HG03066 (cell line): Measurements from ENCODE around the gene CCR9.
"Not testable (repeated sequence)": the region's sequence is repeated elsewhere in the genome, so short reads cannot be mapped to it uniquely, and the experiment has no call there.

Experiments used
- ATAC-seq: cut with Tn5 transposase; IDR thresholded peaks from one replicate; pipeline ENCODE4 v1.9.1; 2021; ENCODE audit warnings: low read depth; ENCODE audit not compliant: unreplicated experiment

The CCR9 gene, protein sequence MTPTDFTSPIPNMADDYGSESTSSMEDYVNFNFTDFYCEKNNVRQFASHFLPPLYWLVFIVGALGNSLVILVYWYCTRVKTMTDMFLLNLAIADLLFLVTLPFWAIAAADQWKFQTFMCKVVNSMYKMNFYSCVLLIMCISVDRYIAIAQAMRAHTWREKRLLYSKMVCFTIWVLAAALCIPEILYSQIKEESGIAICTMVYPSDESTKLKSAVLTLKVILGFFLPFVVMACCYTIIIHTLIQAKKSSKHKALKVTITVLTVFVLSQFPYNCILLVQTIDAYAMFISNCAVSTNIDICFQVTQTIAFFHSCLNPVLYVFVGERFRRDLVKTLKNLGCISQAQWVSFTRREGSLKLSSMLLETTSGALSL

GRCh38 chr3:45885979-45886705 is at the start of gene CCR9:
Gene CCR9 (plus strand): TSS chr3:45886543. CDS start chr3:45894934, 8,391 bp downstream.
- ATAC-seq = no peak

GRCh38 chr3:45838466-45838865 is 47.9 kb upstream of the CCR9 start:
- ATAC-seq = no peak

DNA sequence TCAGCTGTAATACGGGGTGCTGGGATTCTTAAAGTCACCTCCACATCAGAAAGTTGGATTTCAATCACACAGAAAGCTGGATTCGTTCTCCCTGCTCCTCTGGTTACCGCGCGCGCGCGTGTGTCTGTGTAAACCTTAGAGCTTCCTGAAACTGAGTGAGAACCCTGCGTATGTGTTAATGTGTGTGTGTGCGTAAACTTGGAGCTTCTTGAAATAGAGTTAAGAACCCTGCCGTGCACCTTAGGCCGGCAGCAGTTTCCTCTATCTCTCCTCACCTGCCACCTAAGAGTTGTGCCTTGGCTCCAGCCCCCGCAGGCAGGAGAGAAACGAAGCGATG is 45.0 kb upstream of the CCR9 start:
- ATAC-seq = peak; percentile 19

DNA sequence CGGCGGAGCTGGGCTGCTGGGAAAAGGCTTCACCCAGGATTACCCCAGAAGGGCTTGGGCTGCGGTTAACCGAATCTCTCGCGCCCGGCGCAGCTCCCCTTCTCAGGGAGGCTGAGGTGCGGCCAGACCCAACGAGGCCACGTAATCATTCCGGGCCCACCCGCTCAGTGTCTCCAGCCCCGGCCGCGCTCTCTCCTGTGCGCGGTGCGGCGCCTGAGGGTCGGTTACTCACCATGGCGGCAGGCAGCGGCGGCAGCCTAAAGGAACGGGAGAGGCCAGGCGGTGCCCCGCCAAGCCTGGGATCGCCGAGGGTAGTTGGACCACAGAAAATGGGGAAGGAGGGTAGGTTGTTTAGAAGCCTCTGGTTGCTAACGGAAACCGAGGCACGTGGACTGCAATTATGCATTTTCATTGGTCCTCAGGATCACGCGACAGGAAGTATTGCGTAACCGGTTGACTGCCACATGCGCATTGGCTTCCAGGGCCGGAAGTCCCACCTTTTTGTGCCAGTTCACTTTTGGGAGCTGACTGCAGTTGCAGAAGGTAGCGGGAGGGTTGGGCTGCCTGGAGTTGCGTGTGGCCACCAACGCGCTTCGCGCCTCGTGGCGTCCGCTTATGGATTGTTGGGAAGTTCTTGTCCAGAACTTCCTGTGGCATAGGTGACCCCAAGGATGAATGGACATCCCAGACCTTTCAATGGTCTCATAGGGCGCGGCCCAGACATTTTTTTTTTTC is 44.4 kb upstream of the CCR9 start, which contains the start of gene LZTFL1:
Gene LZTFL1 (minus strand): TSS at position 363 of the 735 bp plus-strand sequence. CDS start 128 bp downstream, at position 235.
- peak; percentile 90 for ATAC-seq

DNA sequence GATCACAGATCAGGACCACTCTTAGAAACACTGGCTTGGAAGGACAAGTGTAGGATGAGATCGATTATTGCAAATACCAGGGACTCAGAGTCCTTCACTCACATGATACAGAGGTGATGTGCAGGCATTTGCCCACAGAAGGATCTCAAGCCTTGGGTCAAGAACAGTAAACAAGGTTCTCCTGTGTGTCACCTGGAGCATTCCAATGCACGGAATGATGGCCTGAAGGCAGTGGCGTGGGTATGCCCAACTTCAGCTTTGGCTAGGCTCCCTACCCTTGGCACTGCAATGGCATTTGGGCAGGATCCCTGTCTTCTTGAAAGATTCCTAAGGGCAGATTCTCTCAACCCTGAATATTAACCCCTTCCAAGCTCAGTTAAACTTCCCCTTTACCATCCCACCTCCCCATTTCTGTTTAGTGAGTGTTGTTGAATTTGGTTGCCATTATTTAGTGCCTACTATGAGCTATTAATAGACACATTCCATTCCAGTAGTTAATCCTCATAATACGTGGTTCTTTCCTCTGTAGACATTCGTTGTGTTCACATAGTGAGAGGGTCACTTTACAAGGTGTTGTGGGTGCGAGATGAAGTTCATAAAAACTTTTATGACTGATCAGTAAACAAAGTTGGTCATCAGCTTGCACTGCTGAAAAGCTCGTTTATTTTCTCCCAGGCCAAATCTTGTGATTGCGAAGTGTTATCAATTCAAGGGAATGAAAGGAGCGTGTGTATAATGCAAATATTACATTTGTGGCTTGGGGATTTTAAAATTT is 43.3 kb upstream of the CCR9 start:
- no peak for ATAC-seq

- no peak for ATAC-seq
Observed at GRCh38 chr3:45844616-45845015, 41.7 kb upstream of the CCR9 start.

GRCh38 chr3:45848392-45848791 is 38.0 kb upstream of the CCR9 start:
- ATAC-seq = no peak

DNA sequence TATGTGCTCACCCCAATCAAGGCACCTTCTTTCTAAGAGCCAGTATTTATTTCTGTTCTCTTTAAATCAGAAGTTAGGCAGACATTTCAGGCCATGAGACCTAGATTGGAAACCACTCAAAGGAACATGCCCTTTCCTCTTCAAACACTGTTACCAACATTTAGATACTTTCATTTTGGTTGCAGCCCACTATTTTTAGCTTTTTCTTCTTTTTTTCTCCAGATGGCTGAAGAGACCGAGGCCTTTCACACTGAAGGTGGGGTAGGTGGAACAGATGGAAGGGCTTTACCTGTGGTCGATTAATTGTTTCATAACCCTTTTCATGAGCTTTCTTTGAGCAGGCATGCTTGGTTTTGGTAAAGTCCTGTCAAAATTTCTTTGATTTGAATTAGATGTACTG is 33.5 kb upstream of the CCR9 start:
- no peak for ATAC-seq

DNA sequence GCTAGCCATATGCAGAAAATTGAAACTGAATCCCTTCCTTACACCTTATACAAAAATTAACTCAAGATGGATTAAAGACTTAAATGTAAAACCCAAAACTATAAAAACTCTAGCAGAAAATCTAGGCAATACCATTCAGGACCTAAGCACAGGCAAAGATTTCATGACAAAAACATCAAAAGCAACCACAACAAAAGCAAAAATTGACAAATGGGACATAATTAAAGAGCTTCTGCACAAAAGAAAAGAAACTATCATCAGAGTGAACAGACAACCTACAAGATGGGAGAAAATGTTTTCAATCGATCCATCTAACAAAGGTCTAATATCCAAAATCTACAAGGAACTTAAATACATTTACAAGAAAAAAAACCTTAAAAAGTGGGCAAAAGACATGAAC is 30.0 kb upstream of the CCR9 start:
- ATAC-seq = not testable (repeated sequence)

- ATAC-seq = not testable (repeated sequence)
Observed at GRCh38 chr3:45857024-45857423, 29.3 kb upstream of the CCR9 start.

DNA sequence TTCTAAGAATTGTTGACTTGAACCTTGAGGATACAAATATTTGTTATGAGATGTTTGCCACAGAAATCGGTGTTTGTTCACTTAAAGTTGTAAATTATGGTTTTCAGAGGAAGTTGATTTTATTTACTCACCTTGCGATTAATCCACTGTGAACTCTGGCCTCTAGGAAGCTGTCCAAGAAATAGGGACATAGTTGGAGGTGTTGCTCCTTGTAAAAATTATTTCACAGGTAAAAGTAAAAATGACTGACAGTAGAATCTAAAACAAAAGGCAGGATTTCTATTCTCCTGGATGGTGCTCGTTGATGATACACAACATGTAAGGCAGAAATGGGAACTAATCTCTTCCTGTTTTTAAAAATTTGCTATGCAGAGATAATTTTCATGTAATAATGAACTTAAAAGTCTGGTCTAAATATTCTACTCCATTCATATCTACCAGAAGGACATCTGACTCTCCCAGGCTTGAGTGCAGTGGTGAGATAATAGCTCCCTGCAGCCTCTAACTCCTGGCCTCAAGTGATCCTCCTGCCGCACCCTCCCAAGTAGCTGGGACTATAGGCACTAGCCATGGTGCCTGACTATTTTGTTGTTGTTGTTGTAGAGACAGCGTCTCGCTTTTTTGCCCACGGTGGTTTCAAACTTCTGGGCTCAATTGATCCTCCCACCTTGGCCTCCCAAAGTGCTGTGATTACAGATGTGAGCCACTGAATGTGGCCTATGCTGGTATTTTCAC is 27.4 kb upstream of the CCR9 start:
- no peak for ATAC-seq

DNA sequence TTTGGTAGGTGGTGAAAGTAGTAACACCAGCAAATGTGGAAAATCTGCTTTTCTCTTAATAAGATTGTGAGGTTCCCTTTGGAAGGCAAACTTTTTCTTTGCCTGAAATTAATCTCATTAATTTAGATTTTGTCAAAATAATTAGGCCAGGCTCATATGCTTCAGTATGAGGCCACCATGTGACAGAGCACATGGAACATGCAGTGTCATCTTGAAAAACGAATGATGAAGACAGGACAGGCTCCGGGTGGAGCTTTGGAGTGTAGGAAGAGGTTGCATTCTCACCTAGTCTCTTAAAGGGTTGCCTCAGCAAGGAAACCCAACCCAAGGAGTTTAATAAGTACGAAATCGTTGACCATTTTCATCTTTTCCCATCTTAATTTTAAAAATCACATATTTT is 25.9 kb upstream of the CCR9 start:
- no peak for ATAC-seq

GRCh38 chr3:45861043-45861719 is 25.2 kb upstream of the CCR9 start:
- ATAC-seq = no peak

DNA sequence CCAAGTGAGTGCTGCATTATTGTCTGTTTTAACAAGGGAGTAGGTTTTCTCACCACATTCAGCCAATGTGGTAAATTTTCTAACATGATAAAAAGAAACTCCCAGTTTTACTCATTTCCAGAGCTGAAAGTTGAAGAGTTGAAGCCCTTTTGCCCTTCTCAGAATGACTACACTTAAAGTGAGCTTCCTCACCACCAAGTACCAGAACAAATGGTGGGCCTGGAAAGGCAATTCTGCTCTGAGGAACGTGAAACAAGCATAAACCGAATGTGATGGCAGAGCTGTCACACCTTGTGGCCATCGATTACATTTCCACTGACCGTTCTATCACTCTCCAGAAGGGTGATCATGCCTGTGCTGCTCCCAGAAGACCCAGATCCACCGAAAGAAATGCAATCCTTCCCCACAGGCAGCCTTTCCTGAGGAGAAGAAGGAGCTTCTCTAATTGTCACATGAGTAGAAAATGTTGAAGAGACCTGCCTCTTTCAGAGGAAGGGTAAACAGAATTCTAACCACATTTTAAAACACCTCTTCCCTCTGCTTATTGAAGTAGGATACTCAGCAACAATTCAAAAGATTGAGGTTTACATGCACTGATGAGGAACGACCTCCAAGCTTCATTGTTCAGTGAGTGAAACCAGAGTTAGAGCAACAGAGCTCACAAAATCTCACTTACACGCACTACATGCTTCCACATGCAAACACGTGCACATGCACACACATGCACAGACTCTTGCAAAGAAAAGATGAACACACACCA is 21.4 kb upstream of the CCR9 start:
- ATAC-seq = peak; percentile 81

GRCh38 chr3:45865563-45865962 is 20.8 kb upstream of the CCR9 start:
- ATAC-seq = no peak

DNA sequence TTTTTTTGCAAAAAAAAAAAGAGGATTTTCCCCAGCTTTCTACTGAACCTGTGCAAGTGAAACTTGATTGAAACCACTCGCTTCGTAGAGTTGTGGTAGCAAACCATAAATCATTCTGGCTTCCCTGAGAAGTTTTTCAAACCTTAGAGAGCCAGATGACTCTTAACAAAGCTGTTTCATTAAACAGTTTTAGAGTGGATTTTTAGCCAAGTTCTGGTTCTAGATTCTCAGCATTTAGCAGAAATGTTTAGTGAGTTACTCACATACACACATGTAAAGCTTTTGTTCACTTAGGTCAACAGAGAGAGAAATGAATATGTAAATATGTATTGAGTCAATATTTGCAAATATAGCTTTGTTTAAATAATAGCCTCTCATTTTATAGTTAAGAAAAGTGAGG is 18.1 kb upstream of the CCR9 start:
- ATAC-seq = no peak

DNA sequence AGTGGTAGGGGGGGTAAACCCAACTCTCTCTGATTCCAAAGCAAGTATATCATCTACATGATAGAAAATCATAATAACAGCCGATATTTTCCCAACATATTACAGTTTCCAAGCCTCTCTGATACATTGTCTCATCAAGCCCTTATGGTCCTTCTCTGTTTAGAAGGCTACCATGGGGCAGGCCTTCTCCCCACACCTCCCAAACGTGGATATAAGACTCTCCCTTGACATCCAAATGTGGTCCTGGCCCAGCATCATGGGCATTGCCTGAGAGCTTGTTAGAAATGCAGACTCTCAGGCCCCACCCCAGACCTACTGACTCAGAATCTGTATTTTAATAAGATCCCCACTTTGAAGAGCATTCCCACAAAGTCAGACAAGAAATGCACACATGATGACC is 17.7 kb upstream of the CCR9 start:
- no peak for ATAC-seq

DNA sequence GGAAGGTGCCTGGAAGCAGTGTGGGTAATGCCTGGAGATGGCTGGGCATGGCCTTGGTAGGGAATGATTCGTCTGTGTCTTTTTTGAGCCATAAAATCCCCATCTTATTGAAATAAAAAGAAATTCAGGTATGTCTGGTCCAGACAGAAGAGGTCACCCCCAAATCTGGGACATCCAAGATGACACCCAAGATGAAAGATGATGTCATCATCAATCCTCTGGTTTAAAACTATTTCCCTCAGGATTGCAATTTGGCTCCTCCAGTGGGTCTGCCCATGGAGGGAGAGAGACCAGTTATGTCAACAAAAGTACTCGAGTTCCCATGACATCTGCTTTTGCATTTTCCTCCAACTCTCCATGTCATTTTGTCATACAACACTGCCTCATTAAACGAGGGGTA is 16.7 kb upstream of the CCR9 start:
- no peak for ATAC-seq

DNA sequence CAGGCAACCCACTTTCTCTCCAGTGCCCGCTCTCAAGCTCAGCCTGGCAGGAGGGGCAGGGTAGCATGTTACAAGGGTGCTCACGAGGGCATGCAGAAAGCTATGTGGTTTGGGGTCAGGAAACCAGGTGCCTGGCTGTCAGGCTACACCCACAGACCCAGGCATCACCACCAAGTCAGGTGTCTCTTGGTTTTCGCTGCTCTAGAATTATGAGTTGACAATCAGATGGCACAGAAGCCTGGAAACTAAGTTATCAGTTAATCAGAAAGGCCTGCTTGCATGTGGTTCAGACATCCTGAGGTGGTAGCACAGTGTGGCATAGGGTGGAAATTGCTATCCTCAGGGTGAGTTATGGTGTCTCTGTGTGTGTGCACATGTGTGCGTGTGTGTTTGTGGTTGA is 16.2 kb upstream of the CCR9 start:
- no peak for ATAC-seq
